Activated CD4-positive, CD25-positive, alpha-beta regulatory T cell treated with anti-CD3 and anti-CD28 coated beads, Interleukin-2, amount 50 U/mL, for 24 hours (primary cell): ENCODE data around the gene SET.

Experiments
- ATAC-seq, 2 donors: fragments of 150-1000 bp; cut with Tn5 transposase; one replicate each; pipeline ENCODE4 v1.10.0; 2021; ENCODE audit warnings: mild to moderate bottlenecking in 1 of 2, moderate library complexity in 1 of 2

Gene SET

GRCh38 chr9:128713941-128714573 is 25.0 kb downstream of the SET start:
- no peak for ATAC-seq

- no peak for ATAC-seq
Observed at GRCh38 chr9:128714586-128715435, 25.8 kb downstream of the SET start.

- ATAC-seq: no peak
Observed at GRCh38 chr9:128715436-128715750, 26.4 kb downstream of the SET start.

- no peak for ATAC-seq
Observed at GRCh38 chr9:128716581-128717254, 27.7 kb downstream of the SET start.

GRCh38 chr9:128718047-128718446 is 29.0 kb downstream of the SET start:
- no peak for ATAC-seq

- no peak for ATAC-seq
Observed at GRCh38 chr9:128718475-128718874, 29.5 kb downstream of the SET start.

GRCh38 chr9:128719919-128720605 is 31.0 kb downstream of the SET start:
- ATAC-seq: no peak

- no peak for ATAC-seq
Observed at GRCh38 chr9:128720841-128721486, 31.9 kb downstream of the SET start.

- ATAC-seq: no peak
Observed at GRCh38 chr9:128721487-128722010, 32.5 kb downstream of the SET start.

GRCh38 chr9:128722380-128723351 is 33.6 kb downstream of the SET start:
- ATAC-seq: no peak

GRCh38 chr9:128723352-128723865 is 34.4 kb downstream of the SET start:
- no peak for ATAC-seq

- peak; percentile 98 for ATAC-seq
Observed at GRCh38 chr9:128723866-128724743, 35.1 kb downstream of the SET start, which contains the start of gene ZDHHC12. Gene ZDHHC12, minus strand, starts transcription at chr9:128724127. Its CDS starts 34 bp downstream, at chr9:128724093.

GRCh38 chr9:128724744-128725211 is 35.8 kb downstream of the SET start:
- no peak for ATAC-seq

GRCh38 chr9:128727640-128728248 is 38.7 kb downstream of the SET start:
- ATAC-seq: no peak

GRCh38 chr9:128728298-128728697 is 39.3 kb downstream of the SET start:
- ATAC-seq: no peak

GRCh38 chr9:128729302-128729701 is 40.3 kb downstream of the SET start:
- ATAC-seq: no peak

- ATAC-seq: no peak
Observed at GRCh38 chr9:128729766-128730517, 40.9 kb downstream of the SET start.

GRCh38 chr9:128731093-128731492 is 42.1 kb downstream of the SET start:
- no peak for ATAC-seq
